NCI-H774 (cell line): ENCODE measurements around the gene VAV2.

Experiments
- DNase-seq: peaks from one replicate; lab custom pipeline; 2025; lab: John Stamatoyannopoulos, UW

Gene VAV2

GRCh38 chr9:133739408-133740280 lies 252.5 kb downstream of the VAV2 start:
- no peak for DNase-seq

- DNase-seq = no peak
These were observed 253.4 kb downstream of the VAV2 start for GRCh38 chr9:133738640-133739225.

- peak; percentile 56 for DNase-seq
These were observed 254.1 kb downstream of the VAV2 start, which contains the start of gene SARDH for GRCh38 chr9:133737774-133738639. SARDH (minus strand) TSS chr9:133738352; CDS start chr9:133734173, 4,179 bp downstream.

- peak; percentile 57 for DNase-seq
These were observed 254.9 kb downstream of the VAV2 start for GRCh38 chr9:133737071-133737773.

- DNase-seq = no peak
These were observed 256.2 kb downstream of the VAV2 start for GRCh38 chr9:133735931-133736330.

GRCh38 chr9:133735415-133735775 lies 256.7 kb downstream of the VAV2 start:
- no peak for DNase-seq

GRCh38 chr9:133734590-133735414 lies 257.3 kb downstream of the VAV2 start:
- no peak for DNase-seq

- no peak for DNase-seq
These were observed 258.2 kb downstream of the VAV2 start for GRCh38 chr9:133733796-133734533.

- no peak for DNase-seq
These were observed 258.7 kb downstream of the VAV2 start for GRCh38 chr9:133733421-133733795.

GRCh38 chr9:133732639-133733408 lies 259.3 kb downstream of the VAV2 start:
- no peak for DNase-seq

- peak; percentile 88 for DNase-seq
These were observed 260.1 kb downstream of the VAV2 start for GRCh38 chr9:133731876-133732638.

- no peak for DNase-seq
These were observed 261.0 kb downstream of the VAV2 start for GRCh38 chr9:133730994-133731715.

GRCh38 chr9:133729617-133730281 lies 262.4 kb downstream of the VAV2 start:
- DNase-seq = no peak

- no peak for DNase-seq
These were observed 263.1 kb downstream of the VAV2 start for GRCh38 chr9:133728856-133729616.

GRCh38 chr9:133727876-133728441 lies 264.2 kb downstream of the VAV2 start:
- DNase-seq = no peak

GRCh38 chr9:133727277-133727875 lies 264.7 kb downstream of the VAV2 start:
- DNase-seq = no peak
